Gastroesophageal sphincter (tissue), 4 donors: Measurements from ENCODE around the gene PSD. TPM values are rescaled to one million over a fixed set of nuclear protein-coding genes. Genes with fewer than 3 reads are reported as not detected.

Source experiments
- ATAC-seq: fragments of 150-250 bp; one replicate; pipeline ENCODE4 v1.9.1; 2016; ENCODE audit warnings: mild to moderate bottlenecking, moderate library complexity
- H3K27ac ChIP-seq, 4 donors: fragments of 200-600 bp; sonication (generic) in 3 of 4; 1 replicate in 3 of 4; 2 replicates in 1 of 4; pipeline ENCODE4 v1.5.1; 2016 to 2019
- H3K27me3 ChIP-seq: fragments of 200-600 bp; sonication (generic); one replicate; pipeline ENCODE4 v1.5.1; 2019
- H3K36me3 ChIP-seq, 2 donors: fragments of 200-600 bp; sonication (generic); one replicate each; pipeline ENCODE4 v1.5.1; 2019; ENCODE audit warnings: control low read depth in 1 of 2
- H3K4me1 ChIP-seq, 3 donors: fragments of 200-600 bp; sonication (generic); 1 replicate in 2 of 3; 2 replicates in 1 of 3; pipeline ENCODE4 v1.5.1; 2016 to 2019; ENCODE audit warnings: control low read depth in 2 of 3
- H3K4me3 ChIP-seq, 2 donors: fragments of 200-600 bp; sonication (generic); one replicate each; pipeline ENCODE4 v1.5.1; 2019; ENCODE audit warnings: mild to moderate bottlenecking in 1 of 2, moderate library complexity in 1 of 2
- H3K9me3 ChIP-seq, 3 donors: fragments of 200-600 bp; sonication (generic); one replicate each; pipeline ENCODE4 v1.5.1; 2017 to 2019; ENCODE audit warnings: control low read depth in 2 of 3
- CTCF ChIP-seq, 4 experiments: fragments of 200-600 bp in 2 of 4; fragments of 450-650 bp in 2 of 4; sonication (generic) in 1 of 4; IDR thresholded peaks; one replicate each; pipeline ENCODE4 v1.5.1; 2017 to 2019; ENCODE audit warnings: antibody characterized with exemption in 4 of 4, mild to moderate bottlenecking in 2 of 4, moderate library complexity in 2 of 4
- EP300 ChIP-seq: sonication (generic); formaldehyde crosslinking; IDR thresholded peaks from one replicate; pipeline ENCODE4 v1.6.1; 2017; ENCODE audit warnings: antibody characterized with exemption, mild to moderate bottlenecking
- POLR2A ChIP-seq, 2 donors: fragments of 450-650 bp; IDR thresholded peaks; one replicate each; pipeline ENCODE4 v1.6.1; 2017; ENCODE audit warnings: antibody characterized with exemption in 2 of 2, mild to moderate bottlenecking in 2 of 2, moderate library complexity in 1 of 2
- POLR2AphosphoS5 ChIP-seq: sonication (generic); formaldehyde crosslinking; IDR thresholded peaks from one replicate; pipeline ENCODE4 v1.6.1; 2017; ENCODE audit warnings: antibody characterized with exemption
- WGBS, 2 donors: methylation state at CpG; one replicate each; pipeline ENCODE4 v1.1.5; 2018; ENCODE audit warnings: low coverage in 1 of 2; 5-methylcytosine and 5-hydroxymethylcytosine counted together
- total RNA-seq, 4 donors: library from RNA; depleted of rRNA; stranded (reverse); fragments of >200 nt; gene quantifications; one replicate each; pipeline ENCODE4 v1.1.0, GENCODE V29; 2016

PSD gene
- total RNA-seq, 4 donors from 2014 or later, result 28.6 to 195 (median 41.4) TPM

- WGBS, 2 donors, result 0% methylated on average over 1 to 2 of the region's 28 CpGs
- Histone ChIP-seq H3K4me1 (peaks cover 5 to 47% (median 29%) of the 10 kb centered on the region in 3 donors), H3K4me3 (peak overlapping the region; percentile 78 to 79), H3K27me3 (peaks cover 14% of the 10 kb centered on the region), H3K27ac (peak overlapping the region; percentile 73 to 95 (median 89)), H3K36me3 (peaks cover 0 to 24% of the 10 kb centered on the region in 2 donors), H3K9me3 (no peaks in the 10 kb centered on the region)
- TF ChIP-seq EP300 (no peak), CTCF (IDR thresholded peaks at IDR 0.05) (peak in 3 of 4 experiments; percentile 83 to 90 (median 86)), POLR2A (IDR thresholded peaks at IDR 0.05) (no peak), POLR2AphosphoS5 (peak; percentile 72)
- peak; percentile 59 for ATAC-seq
Observed at GRCh38 chr10:102422545-102423129, 4.1 kb upstream of the PSD start.

GRCh38 chr10:102421757-102422512, 3.4 kb upstream of the PSD start:
- TF ChIP-seq CTCF (IDR thresholded peaks at IDR 0.05) (no peak), POLR2A (IDR thresholded peaks at IDR 0.05) (peak in 1 of 2 donors; percentile 17), POLR2AphosphoS5 (no peak), EP300 (no peak)
- H3K36me3 ChIP-seq, result peaks cover 0 to 24% of the 10 kb centered on the region in 2 donors
- peaks cover 5 to 47% (median 29%) of the 10 kb centered on the region in 3 donors for H3K4me1 ChIP-seq
- peak overlapping the region; percentile 73 to 95 (median 89) for H3K27ac ChIP-seq
- H3K9me3 ChIP-seq, result no peaks in the 10 kb centered on the region
- peak overlapping the region; percentile 78 to 79 for H3K4me3 ChIP-seq
- 0% methylated on average over 2 of the region's 62 CpGs; no CpG with 5 or more reads in 1 of the 2 donors for WGBS, 2 donors
- peaks cover 21% of the 10 kb centered on the region for H3K27me3 ChIP-seq
- no peak for ATAC-seq

GRCh38 chr10:102421507-102421756, 2.8 kb upstream of the PSD start:
- ATAC-seq, result no peak
- H3K9me3 ChIP-seq, result no peaks in the 10 kb centered on the region
- peak overlapping the region; percentile 78 to 79 for H3K4me3 ChIP-seq
- peaks cover 26% of the 10 kb centered on the region for H3K27me3 ChIP-seq
- H3K27ac ChIP-seq, result peak overlapping the region; percentile 73 to 95 (median 89)
- peaks cover 5 to 47% (median 29%) of the 10 kb centered on the region in 3 donors for H3K4me1 ChIP-seq
- H3K36me3 ChIP-seq, result peaks cover 0 to 24% of the 10 kb centered on the region in 2 donors
- TF ChIP-seq POLR2AphosphoS5, result no peak
- TF ChIP-seq EP300, result no peak
- no peak for TF ChIP-seq CTCF (IDR thresholded peaks at IDR 0.05)
- no CpG with 5 or more reads among the region's 14 CpGs for WGBS, 2 donors

GRCh38 chr10:102420714-102421506, 2.3 kb upstream of the PSD start, which contains the start of gene FBXL15:
Gene FBXL15 (plus strand): TSS chr10:102420836. CDS start chr10:102421130, 294 bp downstream.
- ATAC-seq, result peak; percentile 94
- Histone ChIP-seq H3K36me3 (peaks cover 0 to 24% of the 10 kb centered on the region in 2 donors), H3K4me3 (peak within 1 kb of the TSS; percentile 78 to 79), H3K27ac (peak within 1 kb of the TSS; percentile 73 to 95 (median 89)), H3K27me3 (peaks cover 32% of the 10 kb centered on the region), H3K4me1 (peaks cover 5 to 47% (median 29%) of the 10 kb centered on the region in 3 donors), H3K9me3 (no peaks in the 10 kb centered on the region)
- 0% methylated on average over 1 to 11 of the region's 66 CpGs for WGBS, 2 donors
- TF ChIP-seq POLR2AphosphoS5 (peak; percentile 37), POLR2A (IDR thresholded peaks at IDR 0.05) (no peak)

- peak overlapping the region; percentile 73 to 95 (median 89) for H3K27ac ChIP-seq
- H3K27me3 ChIP-seq, result peaks cover 38% of the 10 kb centered on the region
- H3K4me3 ChIP-seq, result peak overlapping the region; percentile 78 to 79
- TF ChIP-seq POLR2A (IDR thresholded peaks at IDR 0.05), result peak in 1 of 2 donors; percentile 23
- no peak for TF ChIP-seq CTCF (IDR thresholded peaks at IDR 0.05)
- H3K4me1 ChIP-seq, result peaks cover 5 to 47% (median 29%) of the 10 kb centered on the region in 3 donors
- 0% methylated on average over 5 to 11 of the region's 21 CpGs for WGBS, 2 donors
- no peak for ATAC-seq
- H3K9me3 ChIP-seq, result no peaks in the 10 kb centered on the region
- H3K36me3 ChIP-seq, result peaks cover 0 to 24% of the 10 kb centered on the region in 2 donors
Observed at GRCh38 chr10:102420181-102420713, 1.7 kb upstream of the PSD start.
